Forelimb muscle (tissue), 1 donor: Measurements from ENCODE around the gene CEP164. TPM values are rescaled to one million over a fixed set of nuclear protein-coding genes. Genes with fewer than 3 reads are reported as not detected.

Experiments
- DNase-seq: peaks from one replicate; pipeline ENCODE4 v3.0.0-alpha.2; 2013; ENCODE audit warnings: low read depth
- polyA plus RNA-seq: library from polyadenylated mRNA; unstranded; fragments of 120-200 nt; gene quantifications from one replicate; pipeline ENCODE4 v1.2.1, GENCODE V29; 2013; ENCODE audit not compliant: insufficient read length

Gene CEP164
- polyA plus RNA-seq, result 13.7 TPM

DNA sequence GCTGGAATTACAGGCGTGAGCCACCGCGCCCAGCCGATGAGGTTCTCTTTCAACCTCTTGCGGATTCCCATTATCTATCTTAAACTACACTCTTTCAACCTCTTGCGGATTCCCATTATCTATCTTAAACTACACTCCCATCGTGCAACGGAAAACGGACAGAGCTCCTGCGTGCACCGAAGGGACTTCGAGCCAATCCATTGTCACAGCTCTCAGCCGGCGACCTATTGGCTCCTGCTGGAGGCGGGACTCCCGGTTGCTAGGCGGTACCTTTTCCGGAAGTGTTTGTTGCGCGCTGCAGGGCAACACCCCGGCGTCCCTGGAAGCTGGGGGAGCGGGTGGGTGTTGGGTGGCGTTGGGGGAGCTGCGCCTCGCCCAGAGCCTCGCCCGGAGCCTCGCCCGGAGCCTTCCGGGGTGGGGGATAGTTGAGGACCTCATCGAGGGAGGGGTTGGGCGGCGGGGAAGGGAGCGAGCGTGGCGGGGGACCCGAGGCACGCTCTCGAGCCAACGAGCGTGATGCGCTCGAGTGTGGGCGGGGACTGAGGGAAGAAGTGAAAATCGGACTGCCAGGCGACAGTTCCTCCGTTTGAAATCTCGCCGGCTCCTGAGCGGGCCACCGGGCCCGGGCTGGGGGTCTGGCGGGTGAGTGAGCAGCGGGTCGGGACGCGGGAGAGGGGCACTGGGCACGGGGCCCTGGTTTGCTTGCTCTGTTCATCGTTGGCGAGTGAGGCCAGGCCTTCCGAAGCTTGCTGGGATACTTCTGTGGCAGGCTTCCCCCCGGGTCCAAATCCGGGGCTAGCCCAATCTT lies at the start of gene CEP164:
Gene CEP164, plus strand, starts transcription at position 288 of the 808 bp plus-strand sequence. CDS start 10,733 bp downstream, outside the sequence.
- DNase-seq, result peak; percentile 96

DNA sequence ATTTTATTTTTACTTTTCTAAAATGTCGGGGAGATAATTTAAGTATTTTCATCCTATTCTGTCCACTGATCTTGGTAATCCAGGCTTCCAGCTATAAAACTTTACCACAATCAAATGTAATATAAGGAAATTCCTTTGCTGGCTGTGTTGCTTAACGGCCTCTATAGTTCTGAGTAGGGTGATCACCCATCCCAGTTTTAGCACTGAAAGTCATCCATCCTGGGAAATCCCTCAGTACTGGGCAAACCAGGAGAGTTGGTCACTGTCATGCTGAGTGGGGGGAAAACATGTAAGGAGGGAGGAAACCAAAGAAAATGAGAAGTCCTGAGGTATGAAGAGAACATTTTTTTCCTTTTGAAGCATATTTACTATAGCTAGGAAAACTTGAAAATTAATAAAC lies 49.3 kb upstream of the CEP164 start:
- DNase-seq, result no peak

DNA sequence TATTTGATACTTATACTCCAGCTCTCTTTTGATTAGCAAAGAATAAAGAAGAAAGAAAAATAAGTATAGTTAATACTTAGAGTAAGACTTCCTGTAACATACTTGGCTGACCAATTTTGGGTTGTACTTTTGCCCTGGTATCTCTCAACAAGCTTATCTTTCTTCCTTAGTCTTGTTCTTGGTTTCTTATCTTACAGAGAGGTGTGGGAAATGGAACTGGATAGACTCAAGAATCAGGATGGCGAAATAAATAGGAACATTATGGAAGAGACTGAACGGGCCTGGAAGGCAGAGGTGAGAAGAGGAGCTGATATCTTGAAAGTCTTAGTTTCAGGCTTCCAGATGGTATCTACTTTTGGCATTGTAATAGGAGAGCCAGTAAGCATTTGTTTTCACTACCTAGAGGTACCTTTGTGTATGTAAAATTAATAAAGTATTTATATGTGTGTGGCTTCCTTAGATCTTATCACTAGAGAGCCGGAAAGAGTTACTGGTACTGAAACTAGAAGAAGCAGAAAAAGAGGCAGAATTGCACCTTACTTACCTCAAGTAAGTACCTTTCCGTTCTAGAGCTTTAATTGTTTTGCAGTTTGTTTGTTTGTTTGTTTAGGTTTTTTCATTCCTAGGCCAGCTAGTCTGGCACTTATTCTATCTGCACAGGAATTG lies 47.8 kb upstream of the CEP164 start:
- no peak for DNase-seq

DNA sequence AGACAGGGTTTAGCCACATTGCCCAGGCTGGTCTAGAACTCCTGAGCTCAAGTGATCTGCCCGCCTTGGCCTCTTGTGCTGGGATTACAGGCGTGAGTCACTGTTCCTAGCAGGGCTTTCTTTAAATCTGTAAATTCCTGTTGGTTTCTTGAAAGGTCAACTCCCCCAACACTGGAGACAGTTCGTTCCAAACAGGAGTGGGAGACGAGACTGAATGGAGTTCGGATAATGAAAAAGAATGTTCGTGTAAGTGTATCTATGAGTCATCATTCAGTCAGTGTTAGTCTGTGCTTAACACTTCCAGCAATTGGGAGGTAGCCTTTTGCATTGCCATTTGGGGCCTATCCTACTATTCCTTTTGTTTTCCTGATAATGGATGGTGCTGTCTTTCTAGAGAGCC lies 46.5 kb upstream of the CEP164 start:
- DNase-seq, result no peak

DNA sequence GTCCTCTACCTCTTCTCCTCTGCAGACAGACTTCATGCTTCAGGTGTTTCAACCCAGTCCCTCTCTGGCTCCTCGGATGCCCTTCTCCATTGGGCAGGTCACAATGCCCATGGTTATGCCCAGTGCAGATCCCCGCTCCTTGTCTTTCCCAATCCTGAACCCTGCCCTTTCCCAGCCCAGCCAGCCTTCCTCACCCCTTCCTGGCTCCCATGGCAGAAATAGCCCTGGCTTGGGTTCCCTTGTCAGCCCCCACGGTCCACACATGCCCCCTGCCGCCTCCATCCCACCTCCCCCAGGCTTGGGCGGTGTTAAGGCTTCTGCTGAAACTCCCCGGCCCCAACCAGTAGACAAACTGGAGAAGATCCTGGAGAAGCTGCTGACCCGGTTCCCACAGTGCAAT lies 45.8 kb upstream of the CEP164 start:
- DNase-seq, result no peak

DNA sequence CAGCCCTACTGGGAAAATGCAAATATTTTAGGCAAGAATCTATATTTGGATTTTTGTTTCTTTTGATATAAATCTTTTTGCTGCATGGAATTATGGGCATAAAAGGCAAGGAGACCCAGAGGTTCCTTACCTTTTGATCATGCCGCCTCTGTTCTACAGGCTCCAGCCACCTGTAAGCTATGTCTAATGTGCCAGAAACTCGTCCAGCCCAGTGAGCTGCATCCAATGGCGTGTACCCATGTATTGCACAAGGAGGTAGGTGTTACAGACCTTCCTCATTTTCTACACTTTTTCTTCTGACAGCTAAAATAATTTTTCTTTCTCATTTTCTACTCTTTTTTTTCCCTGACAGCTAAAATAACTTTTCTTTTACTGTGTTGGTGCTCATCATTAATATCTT lies 44.7 kb upstream of the CEP164 start:
- no peak for DNase-seq

DNA sequence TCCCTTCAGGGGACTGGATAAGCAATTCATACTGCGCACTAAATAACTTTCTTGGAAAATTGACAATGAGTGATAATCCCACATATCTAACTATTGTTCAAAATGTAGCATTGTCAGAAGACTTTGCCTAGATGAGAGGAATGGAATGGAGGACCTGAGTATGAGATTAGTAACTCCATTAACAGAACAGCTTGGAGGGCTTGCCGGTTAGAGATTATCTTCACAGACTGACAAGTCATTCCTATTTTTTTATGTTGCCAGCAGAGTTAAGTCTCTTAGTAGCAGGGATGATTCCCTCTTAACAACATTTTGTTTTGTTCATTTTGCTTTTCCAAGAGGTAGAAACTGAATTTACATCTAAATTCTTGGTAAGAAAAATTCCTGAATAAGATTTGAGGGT lies 43.6 kb upstream of the CEP164 start:
- no peak for DNase-seq

DNA sequence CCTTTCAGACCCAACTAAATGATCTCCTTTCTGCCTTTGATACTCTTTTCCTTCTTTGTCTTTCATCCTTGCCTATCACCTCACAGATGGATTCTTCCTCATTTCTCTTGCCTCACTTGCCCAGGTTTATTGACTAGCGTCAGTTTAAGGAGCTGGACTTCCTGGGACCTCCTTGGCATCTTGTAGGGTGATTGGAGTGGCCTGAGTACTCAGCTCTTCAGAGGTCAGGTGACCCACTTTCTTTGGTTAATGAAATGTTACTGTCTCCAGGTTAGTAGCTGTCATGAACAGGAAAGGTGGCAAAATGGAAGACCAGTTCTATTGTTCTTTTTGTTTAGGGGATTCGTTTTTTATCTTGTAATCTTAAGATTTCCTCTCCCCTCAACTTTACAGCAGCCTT lies 41.1 kb upstream of the CEP164 start:
- no peak for DNase-seq

DNA sequence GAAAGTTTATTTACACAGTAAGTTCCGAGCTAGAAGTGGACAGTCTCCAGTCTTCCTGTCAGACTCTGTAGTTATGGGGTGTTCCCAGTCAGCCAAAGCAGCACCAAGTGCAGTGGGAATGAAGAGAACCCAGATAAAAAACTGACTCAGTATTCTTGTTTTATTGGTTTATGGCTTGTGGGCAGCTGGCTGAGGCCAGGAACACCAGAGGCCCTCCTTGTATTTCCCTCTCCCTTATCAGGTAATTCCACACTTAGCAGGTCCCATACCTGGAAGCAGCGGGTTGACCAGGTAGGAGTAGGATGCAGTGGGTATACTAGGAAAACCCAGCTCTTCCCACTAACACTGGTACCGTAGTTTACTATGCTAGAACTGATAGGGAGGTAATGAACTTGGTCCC lies 40.0 kb upstream of the CEP164 start:
- no peak for DNase-seq

DNA sequence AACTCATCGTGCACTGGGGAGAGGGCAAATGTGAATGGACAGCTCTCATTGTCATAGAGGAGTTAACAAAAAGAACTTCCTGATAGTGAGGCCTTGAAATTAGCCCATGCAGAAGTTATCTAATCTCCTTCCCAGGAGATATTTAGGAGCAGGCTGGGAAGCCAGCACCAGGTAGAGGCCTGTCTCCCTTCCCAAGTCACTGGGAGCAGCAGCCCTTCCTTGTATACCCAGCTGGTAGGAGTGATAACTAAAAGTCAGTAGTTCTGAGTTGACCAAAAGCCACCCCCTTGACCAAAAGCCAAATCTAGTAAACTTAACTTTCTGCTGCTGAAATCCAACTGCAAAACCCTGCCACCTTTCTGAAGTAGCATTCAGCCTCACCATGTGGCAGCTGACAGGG lies 37.9 kb upstream of the CEP164 start:
- DNase-seq, result no peak

DNA sequence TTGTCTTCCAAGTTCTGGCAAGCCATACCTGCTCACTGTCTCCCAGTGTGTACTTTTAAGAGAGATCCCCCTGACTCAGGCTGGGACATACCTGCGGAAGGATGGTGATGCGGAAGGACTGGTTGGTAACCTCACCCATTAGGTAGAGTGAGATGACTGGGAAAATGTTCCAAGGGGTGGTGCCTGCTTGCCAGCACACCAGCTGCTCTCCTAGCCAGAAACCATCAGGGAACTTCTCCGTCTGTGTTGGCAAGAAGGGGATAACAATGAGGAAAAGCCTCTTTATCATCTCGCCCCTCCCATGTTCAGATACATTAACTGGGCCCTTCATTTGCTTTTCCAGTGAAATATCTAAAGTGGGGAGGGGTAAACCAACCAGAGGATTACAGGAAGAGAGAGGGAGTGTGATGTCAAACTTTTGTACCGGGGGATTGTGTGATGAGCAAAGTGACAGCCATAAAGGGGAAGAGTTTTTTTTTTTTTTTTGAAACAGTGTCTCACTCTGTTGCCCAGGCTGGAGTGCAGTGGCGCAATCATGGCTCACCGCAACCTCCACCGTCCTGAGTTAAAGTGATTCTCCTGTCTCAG lies 36.8 kb upstream of the CEP164 start, which contains the start of gene BACE1-AS:
Gene BACE1-AS, plus strand, starts transcription at position 538 of the 588 bp plus-strand sequence.
- no peak for DNase-seq

DNA sequence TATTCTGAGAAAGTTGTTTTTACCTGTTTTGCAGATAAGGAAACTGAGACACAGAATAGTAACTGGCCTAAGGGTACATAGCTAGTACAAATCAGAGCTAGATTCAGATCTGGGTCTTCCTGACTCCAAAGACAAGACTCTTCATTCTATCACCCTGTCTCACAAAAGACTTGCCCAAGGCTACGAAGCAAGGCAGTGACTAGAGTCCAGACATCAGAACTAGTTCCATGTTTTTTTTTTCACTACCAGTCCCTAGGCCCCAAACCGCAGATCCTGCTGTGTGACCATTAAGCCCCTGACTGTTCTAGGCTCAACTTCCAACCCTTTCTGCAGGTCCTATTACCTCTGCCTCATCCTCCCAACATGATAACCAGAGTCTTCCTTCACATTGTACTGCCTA lies 35.0 kb upstream of the CEP164 start:
- no peak for DNase-seq

DNA sequence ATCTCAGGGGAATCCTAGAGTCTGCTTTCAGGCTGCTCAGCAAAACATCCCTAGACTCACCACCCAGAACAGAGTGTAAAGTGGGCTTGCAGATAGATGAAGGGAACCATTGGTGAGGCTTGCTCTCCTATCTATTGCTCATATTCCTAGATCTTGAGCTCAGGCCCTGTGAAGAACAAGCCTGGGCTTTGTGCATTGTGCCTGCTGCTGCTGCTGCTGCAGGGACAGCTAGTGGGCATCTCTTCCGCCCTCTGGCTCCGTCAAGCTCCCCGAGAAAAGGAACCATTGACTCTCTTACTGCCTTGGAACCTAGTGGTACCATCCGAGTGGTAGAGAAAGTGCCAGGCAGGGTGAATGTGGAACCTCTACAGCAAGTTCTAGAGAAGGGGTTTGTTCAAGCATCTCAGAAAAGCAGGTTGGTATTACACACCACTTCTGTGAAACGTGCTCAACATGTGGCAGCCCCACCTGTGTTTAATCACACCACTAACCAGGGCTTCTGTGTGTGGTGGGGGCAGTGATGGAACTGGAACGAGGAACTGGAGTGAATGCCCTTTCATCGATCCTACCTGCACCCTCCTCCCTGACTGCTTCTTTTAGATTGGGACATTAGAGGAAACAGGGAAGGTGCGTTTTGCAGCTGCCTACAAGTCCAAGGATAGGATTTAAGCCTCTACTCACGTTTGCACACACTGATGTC lies 32.1 kb upstream of the CEP164 start:
- DNase-seq, result no peak

DNA sequence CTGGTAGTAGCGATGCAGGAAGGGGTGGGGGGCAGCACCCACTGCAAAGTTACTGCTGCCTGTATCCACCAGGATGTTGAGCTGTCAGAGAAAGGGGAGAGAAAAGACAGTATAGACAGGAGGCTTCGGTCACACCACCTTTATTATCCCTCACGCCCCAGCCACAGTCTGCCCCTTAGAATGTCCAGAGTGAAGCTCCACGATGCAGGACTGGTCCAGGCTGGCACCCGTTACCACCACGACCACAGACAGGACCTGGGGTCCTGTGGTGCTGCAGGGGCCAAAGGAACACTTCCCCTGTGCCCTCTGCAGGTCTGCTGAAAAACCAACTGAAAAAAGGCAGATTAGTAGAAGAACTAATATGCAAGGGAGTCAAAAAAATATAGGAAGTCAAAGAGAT lies 30.8 kb upstream of the CEP164 start:
- DNase-seq, result no peak

DNA sequence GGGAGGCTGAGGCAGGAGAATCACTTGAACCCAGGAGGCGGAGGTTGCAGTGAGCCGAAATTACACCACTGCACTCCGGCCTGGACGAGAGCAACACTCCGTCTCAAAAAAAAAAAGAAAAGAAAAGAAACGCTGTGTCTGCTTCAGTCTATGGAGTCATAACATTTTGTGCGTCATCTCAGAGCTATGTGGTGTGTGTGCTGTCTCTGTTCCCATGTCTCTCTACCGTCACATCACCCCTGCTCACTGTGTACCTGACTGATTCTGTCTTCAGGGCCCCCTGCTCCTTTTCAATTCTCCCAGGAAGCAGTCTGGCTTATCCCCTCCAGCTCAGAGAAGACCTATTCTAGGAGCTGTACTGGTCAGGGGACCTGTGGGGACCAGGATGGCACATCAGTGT lies 29.5 kb upstream of the CEP164 start:
- DNase-seq, result no peak

DNA sequence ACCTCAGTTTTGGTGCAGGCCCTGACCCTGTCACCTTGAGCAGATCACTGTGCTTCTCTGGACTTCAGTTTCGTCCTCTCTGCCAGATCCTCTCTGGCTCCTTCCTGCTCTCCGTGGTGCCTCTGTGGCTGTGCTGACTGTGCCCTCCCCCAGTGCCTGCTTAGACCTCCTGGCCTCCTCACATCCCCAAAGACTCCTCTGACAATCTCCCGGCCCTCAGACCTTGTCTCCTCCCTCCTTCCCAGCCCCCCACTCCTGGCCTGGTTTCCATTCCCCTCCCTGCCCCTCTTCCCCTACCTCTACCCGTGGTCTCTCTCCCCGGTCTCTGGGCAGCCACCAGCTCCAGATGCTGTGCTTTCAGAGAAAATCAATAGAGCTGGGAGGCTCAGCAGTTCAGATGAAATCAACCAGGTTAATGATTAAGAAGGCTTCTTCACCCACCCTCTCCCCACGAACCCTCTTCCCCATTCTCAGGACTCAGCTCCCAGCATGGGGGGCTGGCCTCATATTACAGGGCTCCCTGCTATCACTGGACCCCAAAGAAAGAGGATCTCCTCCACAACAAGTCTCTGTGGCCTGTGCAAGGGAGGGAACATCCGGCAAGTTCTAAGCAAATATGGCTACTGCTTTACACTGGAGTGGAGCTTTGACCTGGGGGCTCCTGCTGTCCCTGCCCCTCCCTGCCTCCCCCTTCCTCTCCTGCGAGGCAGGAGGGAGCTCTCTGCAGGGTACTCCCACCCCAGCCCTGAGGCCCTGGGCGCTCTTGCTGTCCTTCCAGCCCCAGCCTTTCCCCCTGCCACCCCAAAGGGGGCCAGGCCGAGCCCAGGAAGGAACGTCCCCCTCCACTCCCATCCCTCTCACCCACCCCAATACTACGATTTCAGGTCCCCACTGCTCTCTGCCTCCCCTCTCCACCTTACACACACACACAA lies 28.0 kb upstream of the CEP164 start:
- no peak for DNase-seq

DNA sequence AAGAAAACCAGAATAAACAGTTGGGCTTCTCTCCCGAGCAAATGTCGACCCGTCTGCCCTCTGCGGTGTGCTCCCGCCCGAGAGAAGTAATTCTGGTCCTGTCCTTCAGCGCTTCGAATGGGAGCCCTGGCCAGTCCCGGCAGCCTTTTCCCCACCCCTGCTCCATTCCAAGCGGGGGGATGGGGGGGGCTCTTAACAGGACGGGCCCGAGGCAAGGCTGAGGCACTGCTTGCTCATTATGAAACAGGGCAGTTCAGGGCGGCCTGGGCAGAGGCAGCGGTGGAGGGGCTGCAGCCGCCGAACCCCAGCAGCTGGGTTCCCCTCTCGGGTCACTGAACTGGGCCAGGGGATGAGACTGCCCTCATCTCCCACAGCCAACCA lies 27.4 kb upstream of the CEP164 start:
- no peak for DNase-seq

DNA sequence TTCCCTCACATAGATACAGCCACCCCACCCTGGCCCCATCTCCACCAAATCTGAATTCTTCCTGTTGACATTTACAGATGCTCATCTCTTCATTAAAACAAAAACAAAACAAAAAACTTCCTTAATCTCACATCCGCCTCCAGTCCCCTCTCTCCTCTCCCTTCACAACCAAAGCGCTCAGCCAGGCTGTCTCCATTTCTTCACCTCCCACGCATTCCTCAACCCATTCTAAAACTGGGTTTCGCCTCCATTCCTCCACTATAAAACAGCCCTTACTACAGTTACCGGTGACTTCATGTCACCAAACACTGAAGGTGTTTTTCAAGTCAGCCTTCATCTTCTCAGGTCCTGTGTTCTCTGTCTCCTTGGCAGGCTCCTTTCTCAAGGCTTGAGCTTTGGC lies 26.9 kb upstream of the CEP164 start:
- DNase-seq, result no peak

DNA sequence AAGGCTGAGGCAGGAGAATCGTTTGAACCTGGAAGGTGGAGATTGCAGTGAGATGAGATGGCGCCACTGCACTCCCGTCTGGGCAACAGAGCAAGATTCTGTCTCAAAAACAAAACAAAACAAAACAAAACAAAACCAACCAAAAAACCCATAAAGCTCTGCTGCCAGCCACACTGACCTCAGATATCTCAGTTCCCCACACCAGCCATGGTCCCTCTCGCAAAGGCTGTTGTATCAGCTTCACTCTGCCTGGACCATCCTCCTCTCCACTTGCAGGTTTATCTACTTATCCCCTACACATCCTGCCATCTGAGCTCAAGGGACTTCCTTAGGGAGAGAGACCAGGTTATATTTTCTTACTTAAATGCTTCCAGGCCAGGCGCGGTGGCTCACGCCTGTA lies 25.4 kb upstream of the CEP164 start:
- no peak for DNase-seq

DNA sequence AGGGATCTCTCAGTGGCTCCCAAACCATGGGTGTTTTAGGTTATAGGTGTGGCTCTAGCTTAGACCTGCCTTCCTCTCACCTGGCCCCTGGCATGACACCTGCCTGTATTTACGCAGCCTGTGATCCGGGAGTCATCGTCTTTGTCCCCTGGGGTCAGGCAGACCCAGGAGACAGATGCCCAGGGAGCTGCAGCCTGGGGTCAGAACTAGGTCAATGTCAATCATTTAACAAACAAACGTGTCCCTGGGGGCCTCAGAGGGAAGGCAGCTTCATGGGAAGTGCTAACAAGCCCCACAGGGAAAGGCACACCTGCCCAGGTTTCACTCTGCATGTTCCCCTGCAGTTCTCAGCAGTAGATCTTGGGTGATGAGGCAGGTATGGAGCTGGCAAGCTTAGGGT lies 24.6 kb upstream of the CEP164 start:
- DNase-seq, result no peak

DNA sequence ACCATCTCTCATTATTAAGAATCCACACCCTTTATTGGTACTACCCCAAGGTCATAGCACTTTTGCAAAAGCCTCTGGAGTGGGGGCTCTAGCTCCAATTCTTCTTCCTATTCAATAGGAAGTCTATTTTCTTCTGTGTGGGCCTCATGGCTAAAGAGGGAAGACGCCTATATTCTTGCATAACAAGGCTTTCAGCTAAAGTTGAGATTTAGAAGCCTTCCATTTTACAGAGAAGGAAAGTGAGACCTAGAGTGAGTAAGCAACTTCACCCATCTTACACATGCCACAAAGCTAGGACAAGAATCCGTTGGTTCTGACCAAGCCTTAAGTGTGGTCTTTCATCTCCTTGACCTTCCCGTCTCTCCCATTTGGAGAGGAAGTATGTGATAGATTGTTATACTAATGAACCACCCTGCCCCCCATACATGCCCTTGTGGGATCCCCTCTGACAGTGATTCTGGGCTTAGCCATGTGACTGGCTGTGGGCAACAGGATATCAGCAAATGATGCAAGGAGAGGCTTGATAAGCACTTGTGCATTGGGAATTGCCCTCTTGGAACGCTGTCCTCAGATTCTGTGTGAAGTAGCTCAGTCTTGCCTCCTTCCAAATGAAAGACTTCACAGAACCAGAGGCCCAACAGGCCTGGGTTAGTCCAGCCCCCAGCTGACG lies 23.9 kb upstream of the CEP164 start:
- no peak for DNase-seq
